ENCODE measurements around the gene SKI.

SKI gene

DNA sequence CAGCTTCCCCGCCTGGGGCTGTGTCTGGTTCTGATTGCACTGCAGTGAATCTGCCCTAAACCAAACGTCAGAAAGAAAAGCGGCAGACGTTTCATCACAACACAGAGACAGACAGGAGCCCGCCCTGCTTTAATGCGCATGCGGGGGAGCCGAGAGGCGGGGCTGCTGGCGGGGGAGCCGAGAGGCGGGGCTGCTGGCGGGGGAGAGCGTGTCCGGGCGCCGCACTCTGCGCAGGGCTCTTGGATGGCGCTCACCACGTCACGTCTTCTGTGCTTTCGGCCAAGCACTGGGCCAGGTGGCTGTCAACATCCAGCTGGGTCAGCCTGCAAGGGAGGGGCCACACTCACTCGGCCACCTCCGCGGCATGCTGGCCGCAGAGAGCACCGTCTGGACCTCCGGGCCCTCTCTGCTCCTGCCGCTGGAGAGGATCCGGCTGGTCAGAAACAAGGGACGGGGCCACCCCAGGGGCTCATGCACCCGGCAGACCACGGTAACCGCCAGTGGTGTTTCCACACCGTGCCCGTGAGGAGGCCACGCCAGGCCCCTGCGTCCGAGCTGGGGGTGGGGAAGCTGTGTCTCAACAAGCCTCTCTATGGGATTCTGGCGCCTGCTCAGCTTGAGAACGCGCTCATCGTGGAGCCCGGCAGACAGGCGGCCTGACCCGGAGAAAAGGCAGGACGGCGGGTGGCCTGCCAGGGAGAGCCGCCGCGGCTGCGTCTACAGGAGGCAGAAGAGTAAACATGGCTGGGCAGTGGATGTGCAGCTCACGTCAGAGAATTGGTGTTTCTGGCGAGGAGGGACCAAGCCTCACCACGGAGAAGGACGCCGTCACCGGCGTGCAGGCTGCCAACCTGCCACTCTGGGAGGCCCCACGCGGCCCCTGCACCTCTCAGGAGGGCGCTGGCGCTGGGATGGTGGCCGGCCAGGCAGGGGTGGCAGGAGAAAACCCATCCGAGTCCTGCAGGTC, 38.4 kb upstream of the SKI start:
- H3K4me1 ChIP-seq (ENCODE audit: low read length), result peaks cover 10% of the 10 kb centered on the region
- H4K20me1 ChIP-seq (ENCODE audit: insufficient read depth, low read length), result no peaks in the 10 kb centered on the region
- no peak overlapping the region for H3K9ac ChIP-seq (ENCODE audit: low read length)
- TF ChIP-seq, protein P1, sequence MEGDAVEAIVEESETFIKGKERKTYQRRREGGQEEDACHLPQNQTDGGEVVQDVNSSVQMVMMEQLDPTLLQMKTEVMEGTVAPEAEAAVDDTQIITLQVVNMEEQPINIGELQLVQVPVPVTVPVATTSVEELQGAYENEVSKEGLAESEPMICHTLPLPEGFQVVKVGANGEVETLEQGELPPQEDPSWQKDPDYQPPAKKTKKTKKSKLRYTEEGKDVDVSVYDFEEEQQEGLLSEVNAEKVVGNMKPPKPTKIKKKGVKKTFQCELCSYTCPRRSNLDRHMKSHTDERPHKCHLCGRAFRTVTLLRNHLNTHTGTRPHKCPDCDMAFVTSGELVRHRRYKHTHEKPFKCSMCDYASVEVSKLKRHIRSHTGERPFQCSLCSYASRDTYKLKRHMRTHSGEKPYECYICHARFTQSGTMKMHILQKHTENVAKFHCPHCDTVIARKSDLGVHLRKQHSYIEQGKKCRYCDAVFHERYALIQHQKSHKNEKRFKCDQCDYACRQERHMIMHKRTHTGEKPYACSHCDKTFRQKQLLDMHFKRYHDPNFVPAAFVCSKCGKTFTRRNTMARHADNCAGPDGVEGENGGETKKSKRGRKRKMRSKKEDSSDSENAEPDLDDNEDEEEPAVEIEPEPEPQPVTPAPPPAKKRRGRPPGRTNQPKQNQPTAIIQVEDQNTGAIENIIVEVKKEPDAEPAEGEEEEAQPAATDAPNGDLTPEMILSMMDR (IDR thresholded peaks at IDR 0.05; ENCODE audit: low read depth, low read length), result no peak
- TF ChIP-seq EZH2phosphoT487 (IDR thresholded peaks at IDR 0.05; ENCODE audit: low read depth), result no peak
- H2AFZ ChIP-seq (ENCODE audit: low read depth, low read length), result no peak overlapping the region
- no peaks in the 10 kb centered on the region for H3K9me3 ChIP-seq (ENCODE audit: insufficient read depth, low read length)
- peaks cover 8% of the 10 kb centered on the region for H3K36me3 ChIP-seq (replicated peaks; ENCODE audit: low read depth, low read length)
- peaks cover 14% of the 10 kb centered on the region for H3K79me2 ChIP-seq (ENCODE audit: low read length)
- no peak overlapping the region for H3K4me2 ChIP-seq (ENCODE audit: low read length)
- no peak overlapping the region for H3K4me3 ChIP-seq (ENCODE audit: low read length)
- H3K27ac ChIP-seq (ENCODE audit: low read length), result no peak overlapping the region
- no peaks in the 10 kb centered on the region for H3K27me3 ChIP-seq (ENCODE audit: low read depth, low read length)

DNA sequence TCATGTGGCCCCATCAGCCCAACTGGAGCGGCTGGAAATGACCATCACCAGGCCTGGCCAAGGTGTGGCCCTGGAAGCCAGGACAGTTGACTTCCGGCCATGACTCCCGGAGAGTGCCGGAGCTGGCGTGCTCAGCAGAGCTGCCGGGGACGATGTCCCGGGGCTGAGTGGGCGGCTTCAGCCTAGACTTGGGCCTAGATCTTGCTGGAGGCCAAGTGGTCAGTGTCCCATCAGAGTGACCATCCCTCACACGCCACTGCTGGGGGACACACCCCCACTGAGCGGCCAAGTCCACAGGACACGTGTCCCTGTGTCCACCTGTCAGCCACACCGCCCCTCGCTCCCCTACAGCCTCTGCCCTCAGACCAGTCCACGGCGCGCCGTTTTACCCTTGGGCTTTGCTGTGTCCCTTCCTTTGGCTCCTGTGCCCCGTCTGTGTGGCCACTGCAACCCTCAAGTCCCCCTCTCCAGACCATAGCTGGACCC, 37.6 kb upstream of the SKI start:
- peaks cover 13% of the 10 kb centered on the region for H3K4me1 ChIP-seq (ENCODE audit: low read length)
- no peak for TF ChIP-seq EZH2phosphoT487 (IDR thresholded peaks at IDR 0.05; ENCODE audit: low read depth)
- TF ChIP-seq, protein P1 (IDR thresholded peaks at IDR 0.05; ENCODE audit: low read depth, low read length), result no peak
- peaks cover 14% of the 10 kb centered on the region for H3K79me2 ChIP-seq (ENCODE audit: low read length)
- no peak overlapping the region for H3K9ac ChIP-seq (ENCODE audit: low read length)
- H3K4me3 ChIP-seq (ENCODE audit: low read length), result no peak overlapping the region
- peaks cover 8% of the 10 kb centered on the region for H3K36me3 ChIP-seq (replicated peaks; ENCODE audit: low read depth, low read length)
- no peak overlapping the region for H3K4me2 ChIP-seq (ENCODE audit: low read length)
- no peak overlapping the region for H3K27ac ChIP-seq (ENCODE audit: low read length)
- H3K27me3 ChIP-seq (ENCODE audit: low read depth, low read length), result no peaks in the 10 kb centered on the region
- H2AFZ ChIP-seq (ENCODE audit: low read depth, low read length), result no peak overlapping the region
- H4K20me1 ChIP-seq (ENCODE audit: insufficient read depth, low read length), result no peaks in the 10 kb centered on the region
- no peaks in the 10 kb centered on the region for H3K9me3 ChIP-seq (ENCODE audit: insufficient read depth, low read length)

DNA sequence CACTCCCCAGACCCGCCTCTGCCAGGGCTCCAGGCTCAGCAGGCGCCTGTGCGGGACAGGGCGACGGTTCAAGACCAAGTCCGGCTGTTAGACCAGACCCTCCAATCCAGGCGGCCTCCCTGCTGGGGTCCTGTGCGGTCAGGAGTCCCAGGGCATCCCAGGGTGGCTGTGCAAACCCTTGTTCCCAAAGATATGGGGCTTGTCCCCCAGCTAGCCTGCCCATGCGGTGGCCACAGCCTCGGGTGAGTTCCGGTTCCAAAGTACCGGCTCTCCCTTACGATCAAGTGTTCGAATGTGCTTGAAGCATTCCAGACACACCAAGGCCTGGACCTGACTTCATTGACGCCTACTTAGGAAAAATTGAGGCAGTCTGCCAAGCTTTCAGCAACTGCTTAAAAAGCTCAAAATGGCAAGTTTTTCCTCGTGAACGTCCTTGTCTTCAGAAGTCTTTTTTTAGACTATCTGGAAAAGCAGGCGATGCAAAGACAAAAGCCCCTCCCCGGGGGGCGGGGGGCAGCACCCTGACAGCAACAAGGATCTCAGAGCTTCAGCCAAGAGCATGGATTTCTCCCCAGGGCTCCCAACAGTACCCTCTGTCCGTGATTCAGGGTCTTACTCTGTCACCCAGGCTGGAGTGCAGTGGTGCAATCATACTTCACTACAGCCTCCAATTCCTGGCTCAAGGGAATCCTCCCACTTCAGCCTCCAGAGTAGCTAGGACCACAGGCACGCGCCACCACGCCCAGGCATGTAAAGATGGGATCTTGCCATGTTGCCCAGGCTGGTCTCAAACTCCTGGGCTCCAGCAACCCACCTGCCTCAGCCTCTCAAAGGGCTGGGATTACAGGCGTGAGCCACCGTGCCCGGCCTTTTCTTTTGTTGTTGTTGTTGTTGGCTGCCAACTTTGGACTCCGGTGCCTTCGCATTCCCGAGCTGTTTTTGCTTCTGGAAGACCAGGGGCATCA, 35.8 kb upstream of the SKI start:
- TF ChIP-seq, protein P1 (IDR thresholded peaks at IDR 0.05; ENCODE audit: low read depth, low read length), result no peak
- no peak for TF ChIP-seq EZH2phosphoT487 (IDR thresholded peaks at IDR 0.05; ENCODE audit: low read depth)
- Histone ChIP-seq H3K4me1 (ENCODE audit: low read length) (peaks cover 17% of the 10 kb centered on the region), H3K9ac (ENCODE audit: low read length) (no peak overlapping the region), H2AFZ (ENCODE audit: low read depth, low read length) (no peak overlapping the region), H3K4me2 (ENCODE audit: low read length) (no peak overlapping the region), H3K36me3 (replicated peaks; ENCODE audit: low read depth, low read length) (peaks cover 8% of the 10 kb centered on the region), H4K20me1 (ENCODE audit: insufficient read depth, low read length) (no peaks in the 10 kb centered on the region), H3K9me3 (ENCODE audit: insufficient read depth, low read length) (no peaks in the 10 kb centered on the region), H3K27ac (ENCODE audit: low read length) (no peak overlapping the region), H3K27me3 (ENCODE audit: low read depth, low read length) (no peaks in the 10 kb centered on the region), H3K79me2 (ENCODE audit: low read length) (peaks cover 14% of the 10 kb centered on the region), H3K4me3 (ENCODE audit: low read length) (no peak overlapping the region)

All from OCI-LY3 (cell line).